ENCODE results near the gene FTL.

Gene FTL

DNA sequence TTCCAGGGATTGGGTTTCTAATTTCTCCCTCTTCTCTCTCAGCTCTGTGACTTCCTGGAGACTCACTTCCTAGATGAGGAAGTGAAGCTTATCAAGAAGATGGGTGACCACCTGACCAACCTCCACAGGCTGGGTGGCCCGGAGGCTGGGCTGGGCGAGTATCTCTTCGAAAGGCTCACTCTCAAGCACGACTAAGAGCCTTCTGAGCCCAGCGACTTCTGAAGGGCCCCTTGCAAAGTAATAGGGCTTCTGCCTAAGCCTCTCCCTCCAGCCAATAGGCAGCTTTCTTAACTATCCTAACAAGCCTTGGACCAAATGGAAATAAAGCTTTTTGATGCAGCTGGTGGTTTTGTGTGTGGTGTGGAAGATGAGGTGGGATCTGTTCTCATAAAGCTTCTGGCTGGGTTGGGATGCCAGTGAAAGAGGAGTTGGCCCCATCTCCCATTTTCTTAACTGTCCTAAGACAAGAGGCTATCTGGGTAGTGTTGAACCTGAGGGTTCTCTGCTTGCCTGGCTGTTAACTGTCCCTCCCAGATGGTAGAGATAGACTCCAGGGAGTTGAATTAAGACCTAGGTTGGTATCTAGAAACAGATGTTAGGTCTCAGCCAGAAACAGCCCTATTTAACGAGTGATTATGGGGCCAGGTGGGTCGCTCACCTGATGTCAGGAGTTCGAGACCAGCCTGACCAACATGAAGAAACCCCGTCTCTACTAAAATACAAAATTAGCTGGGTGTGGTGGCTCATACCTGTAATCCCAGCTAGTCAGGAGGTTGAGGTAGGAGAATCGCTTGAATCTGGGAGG is 1.6 kb downstream of the FTL start:
- peak; percentile 30 for DNase-seq

DNA sequence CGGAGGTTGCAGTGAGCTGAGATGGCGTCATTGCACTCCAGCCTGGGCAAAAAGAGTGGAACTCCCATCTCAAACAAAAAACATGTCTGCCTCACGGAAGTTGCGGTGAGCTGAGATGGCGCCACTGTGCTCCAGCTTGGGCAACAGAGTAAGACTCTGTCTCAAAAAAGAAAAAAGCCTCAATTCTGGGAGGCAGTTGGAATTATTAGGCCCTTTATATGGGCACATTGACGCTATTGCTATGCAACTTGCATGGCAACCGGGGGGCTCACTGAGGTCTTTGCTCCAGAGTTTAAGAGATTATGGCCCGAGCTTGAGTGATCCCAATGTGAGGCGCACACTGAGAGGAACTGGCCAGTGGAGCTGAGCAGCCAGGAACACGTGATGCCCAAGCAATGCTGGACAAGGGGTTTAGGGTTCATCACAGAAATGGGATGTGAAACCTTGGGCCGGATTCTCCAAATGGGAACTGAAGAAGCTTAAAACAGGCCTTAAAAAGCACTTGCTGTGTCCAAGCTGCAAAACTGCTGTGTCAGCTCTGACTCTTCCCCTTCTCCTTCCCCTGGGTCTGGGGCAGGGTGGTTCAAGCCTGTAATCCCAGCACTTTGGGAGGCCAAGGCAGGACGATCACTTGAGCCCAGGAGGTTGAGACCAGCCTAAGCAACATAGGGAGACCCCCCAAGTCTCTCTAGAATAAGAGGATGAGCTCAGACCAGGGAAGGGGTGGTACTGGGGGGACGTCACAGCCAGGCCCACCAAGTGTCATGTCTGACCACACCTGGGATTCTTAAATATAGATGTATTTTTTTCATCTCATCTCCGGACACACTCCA is 2.5 kb downstream of the FTL start:
- no peak for DNase-seq

DNA sequence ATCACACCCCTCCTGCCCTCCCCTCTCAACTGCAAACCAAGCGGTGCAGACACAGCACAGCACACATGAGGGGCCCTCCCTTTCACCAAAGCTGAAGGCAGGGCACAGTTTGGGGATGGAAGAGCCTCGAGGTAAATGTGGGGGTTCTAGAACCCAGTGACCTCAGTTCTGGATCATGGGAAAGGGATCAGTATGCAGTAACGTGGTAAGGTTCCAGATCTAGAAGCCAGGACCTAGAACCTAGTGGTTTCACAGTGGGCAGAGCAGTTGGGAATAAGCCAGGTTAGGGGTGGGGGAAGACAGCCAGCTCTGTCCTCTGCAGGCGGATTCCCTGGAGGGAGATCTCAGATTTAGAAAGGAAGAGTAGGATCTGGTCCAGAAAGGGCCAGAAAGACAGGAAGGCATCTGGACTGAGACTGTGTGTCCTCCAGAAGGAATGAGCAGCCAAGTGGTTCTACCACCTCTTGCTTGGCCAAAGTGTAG is 3.1 kb downstream of the FTL start:
- peak; percentile 9 for DNase-seq

DNA sequence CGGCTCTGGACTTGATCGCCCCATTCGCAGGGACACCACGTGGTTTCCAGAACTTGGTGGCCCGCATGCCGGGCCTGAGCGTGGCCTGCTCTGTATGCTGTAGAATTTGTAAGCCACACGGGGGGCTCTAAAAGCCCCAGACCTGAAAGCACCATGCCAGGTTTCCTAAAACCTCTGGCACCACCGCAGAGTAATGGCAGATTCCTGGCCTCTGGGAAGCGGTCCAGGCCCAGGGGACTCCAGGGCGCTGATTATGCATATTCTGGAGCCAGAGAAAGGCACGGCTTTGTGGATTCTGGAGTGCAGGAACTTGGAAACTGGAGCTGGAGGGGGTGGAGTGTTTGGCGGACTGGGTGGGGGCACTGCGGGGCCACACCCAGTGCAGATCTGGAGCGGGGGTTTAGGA is 3.7 kb downstream of the FTL start:
- no peak for DNase-seq

DNA sequence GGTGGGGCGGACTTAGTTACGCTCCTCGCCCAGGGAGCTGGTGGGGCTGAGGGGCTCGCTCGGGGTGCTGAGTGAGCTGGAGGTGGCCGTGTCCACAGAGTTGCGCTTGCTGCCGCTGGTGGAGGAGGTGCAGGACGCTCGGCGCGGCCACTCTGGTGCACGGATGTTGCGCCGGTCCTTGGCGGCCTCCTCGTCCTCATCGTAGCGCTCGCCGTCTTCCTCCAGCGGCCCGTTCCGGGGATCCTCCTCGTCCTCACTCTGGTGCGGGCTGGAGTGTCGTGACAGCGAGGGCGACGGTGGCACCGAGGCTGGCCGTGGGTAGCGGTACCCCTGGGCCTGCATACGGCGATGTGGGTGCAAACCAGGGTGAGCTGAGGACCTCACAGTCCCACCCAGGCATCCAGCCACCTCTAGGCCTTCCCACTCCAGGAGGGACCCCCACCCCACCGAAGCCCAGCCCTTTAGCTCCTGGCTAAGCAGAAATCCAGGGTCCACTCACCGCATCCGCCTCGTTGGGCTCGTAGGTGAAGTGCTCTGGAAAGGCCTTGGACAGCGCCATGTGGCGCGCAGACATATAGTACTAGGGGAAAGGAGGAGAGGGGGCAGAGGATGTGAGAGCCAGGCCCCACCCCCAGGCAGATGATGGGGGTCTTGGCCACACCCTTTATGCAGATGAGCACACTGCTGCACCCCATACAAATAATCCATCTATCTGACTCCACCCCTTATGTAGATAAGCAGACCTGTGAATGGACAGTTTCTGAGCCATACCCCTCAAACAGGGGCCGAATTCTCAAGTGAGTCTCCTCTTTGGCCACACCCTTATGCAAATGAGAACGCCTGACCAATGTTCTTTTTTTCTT is 4.4 kb downstream of the FTL start:
- DNase-seq: peak; percentile 16

DNA sequence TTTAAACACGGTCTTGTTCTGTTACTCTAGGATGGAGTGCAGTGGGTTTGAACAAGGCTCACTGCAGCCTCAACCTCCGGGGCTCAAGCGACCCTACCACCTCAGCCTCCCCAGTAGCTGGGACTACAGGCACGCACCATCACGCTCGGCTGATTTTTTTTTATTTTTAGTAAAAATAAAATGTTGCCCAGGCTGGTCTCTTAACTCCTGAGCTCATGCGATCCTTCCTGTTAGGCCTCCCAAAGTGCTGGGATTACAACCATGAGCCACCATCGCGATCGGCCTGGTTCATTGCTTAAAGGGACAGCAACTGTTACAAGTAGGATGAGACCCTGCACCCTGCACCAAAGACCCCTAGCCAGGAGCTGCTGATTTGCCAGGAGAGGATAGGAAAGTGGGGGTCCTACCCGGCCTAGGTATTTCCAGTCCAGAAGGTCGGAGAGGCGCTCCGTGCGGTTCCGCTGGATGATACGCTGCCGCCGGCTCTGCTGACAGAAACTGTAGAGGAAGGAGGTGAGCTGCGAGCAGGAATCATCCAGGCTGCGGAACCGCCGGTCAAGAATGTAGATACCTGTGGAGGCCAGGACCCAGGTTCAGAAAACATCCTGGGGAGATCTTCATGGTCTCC is 5.1 kb downstream of the FTL start:
- no peak for DNase-seq

DNA sequence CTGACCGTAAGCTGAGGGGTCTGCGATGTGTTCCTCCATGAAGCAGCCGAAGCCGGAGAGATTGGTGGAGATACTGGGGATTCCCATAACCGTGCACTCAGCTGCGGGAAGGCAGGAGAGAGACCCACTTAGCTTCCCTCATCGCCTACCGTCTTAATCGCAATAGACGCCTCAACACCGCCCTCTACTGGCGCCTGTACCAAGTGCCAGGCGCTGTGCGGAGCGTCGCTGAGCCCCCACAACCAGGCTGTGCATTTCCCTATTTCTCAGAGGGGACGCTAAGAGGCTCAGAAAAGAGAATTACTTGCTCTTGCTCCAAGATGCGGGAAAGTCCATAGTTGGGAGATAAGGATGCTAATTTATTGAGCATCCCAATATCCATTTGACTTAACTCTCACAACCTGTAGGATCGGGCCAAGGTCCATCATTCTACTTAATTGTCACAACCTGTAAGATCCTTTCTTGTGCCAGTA is 5.8 kb downstream of the FTL start:
- peak; percentile 64 for DNase-seq

DNA sequence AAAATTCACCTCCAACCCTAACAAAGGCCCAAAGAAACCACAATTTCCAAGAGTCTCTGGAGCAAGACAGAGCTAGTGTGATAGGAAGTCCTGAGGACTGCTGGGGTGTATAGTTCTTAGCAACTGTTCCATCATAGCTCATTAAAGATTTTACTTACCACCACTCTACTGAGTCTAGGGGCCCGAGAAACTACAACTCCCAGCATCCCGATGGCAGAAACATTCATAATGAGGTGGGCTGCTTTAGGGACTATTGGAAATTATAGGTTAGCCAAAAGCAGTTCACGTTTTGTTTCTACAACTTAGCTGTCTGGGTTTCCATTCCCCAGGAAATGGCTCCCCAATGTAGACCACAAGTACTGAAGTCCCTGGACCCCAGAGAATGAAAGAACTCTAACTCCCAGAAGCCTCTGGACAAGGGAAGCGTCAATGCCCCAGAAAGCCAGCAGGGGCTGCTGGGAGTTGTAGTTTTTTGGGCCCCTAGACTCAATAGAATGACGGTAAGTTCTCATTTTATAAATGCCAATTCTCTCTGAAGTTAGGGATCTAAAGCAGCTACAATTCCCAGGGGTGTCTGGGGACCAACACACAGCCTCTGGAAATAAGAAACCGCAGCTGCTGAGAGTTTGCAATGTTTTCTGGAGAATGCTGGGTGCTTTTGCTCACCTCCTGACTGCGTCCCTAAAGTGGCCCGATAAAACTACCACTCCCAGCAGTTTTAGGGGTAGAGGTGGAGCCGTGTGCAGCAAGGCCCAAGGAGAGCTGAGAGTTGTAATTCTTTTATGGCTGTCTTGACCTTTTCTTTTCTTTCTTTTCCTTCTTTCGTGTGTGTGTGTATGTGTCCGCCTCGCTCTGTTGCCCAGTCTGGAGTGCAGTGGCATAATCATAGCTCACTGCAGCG is 11.1 kb downstream of the FTL start:
- peak; percentile 60 for DNase-seq

DNA sequence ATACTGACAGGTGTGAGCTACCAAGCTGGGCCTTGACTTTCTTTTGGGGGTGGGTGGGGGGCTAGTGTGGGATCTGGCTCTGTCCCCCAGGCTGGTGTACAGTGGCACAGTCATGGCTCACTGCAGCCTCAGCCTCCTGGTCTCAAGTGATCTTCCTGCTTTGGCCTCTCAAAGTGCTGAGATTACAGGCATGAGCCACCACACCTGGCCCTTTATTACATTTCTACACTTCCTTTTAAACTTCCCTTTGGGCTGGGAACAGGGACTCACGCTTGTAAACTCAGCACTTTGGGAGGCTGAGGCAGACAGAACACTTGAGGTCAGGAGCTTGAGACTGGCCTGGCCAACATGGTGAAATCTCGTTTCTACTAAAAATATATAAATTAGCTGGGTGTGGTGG is 12.0 kb downstream of the FTL start:
- no peak for DNase-seq

DNA sequence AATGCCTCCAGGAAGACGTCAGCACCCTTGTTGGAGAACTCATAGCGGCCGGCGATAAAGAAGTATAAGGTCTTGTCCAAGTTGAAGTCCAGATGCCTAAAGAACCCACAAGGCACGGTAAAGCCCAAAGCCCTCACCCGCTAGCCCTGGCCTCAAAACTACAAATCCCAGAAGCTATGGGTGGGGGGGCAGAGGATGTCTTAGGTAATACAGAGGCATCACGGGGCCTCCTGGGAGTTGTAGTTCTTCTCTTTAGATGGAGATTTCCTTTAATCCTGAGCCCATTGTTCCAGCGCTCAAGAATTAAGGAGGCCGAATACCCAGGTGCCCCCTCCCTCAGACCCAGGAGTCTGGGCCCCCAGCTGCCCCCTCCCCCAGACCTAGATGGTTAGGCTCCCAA is 17.2 kb downstream of the FTL start:
- no peak for DNase-seq

DNA sequence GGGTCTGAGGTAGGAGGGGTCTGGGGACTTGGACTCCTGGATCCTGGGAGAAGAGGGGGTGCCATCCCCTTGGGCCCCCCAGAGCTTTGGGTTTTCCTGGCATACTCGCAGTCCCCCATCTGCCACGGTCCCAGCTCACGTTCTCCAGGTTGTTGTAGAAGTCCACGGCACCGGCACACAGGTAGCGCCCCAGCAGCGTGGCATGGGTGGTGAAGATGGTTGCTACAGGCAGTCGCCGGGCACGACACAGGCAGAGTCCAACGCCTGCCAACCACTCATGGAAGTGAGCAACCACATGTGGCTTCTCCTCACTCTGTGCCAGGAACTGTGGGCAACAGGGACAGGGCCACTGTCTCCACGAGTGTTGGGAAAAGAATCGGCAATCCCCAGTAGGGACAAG is 20.6 kb downstream of the FTL start:
- DNase-seq: no peak

DNA sequence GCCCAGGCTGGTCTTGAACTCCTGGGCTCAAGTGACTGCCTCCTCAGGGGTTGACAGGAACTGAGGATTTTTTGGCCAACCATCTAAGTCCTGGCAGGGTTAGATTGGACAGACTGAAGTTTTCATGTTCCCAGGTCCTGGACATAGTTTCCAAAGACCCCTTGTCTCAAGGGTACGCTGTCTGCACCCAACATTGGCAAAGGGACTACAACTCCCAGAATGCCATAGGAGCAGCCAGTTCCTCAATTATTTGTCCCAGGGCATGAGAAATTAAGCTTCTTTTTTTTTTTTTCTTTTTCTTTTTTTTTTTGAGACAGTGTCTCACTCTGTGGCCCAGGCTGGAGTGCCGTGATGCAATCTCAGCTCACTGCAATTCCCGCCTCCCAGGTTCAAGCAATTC is 21.1 kb downstream of the FTL start:
- no peak for DNase-seq

DNA sequence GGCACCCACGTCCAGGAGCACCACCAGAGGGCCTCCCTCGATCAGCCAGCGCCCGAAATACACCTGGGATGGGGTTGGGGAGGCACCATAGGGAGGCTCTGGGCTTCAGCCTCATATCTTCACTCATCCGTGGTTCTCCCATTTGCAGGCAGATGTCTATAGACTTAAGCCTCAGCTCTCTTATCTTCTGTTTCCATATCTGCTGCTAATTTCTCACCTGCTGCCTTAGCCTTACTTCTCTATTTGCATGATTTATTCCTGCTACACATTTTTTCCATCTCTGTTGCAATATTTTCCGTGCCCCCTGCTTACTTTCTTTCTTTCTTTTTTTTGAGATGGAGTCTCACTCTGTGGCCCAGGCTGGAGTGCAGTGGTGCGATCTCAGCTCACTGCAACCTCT is 22.2 kb downstream of the FTL start:
- no peak for DNase-seq

DNA sequence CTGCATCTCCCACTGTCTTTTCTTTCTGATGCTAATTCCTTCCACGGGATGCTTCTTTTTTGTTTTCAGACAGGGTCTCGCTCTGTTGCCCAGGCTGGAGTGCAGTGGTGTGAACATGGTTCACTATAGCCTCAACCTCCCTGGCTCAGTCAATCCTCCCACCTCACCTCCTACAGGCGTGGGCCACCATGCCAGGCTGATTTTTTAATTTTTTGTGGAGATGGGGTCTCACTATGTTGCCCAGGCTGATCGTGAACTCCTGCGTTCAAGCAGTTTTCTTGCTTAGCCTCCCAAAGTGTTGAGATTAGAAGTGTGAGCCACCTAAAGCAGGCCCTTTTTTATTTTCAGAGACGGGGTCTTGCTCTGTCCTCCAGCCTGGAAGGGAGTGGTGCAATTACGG is 23.2 kb downstream of the FTL start:
- DNase-seq: no peak

DNA sequence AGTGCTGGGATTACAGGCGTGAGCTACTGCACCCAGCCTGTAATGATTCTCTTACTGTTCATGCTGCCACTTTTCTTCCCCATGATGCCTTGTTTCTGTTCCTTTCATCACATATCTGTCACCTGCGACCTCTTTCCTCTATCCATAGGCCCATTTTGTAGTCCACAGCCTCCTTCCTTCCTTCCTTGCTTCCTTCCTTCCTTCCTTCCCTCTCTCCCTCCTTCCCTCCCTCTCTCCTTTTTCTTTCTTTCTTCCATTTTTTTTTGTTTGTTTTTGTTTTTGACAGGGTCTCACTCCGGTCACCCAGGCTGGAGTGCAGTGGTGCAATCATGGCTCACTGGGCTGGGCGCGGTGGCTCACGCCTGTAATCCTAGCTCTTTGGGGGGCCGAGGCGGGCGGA is 23.8 kb downstream of the FTL start:
- DNase-seq: no peak

DNA sequence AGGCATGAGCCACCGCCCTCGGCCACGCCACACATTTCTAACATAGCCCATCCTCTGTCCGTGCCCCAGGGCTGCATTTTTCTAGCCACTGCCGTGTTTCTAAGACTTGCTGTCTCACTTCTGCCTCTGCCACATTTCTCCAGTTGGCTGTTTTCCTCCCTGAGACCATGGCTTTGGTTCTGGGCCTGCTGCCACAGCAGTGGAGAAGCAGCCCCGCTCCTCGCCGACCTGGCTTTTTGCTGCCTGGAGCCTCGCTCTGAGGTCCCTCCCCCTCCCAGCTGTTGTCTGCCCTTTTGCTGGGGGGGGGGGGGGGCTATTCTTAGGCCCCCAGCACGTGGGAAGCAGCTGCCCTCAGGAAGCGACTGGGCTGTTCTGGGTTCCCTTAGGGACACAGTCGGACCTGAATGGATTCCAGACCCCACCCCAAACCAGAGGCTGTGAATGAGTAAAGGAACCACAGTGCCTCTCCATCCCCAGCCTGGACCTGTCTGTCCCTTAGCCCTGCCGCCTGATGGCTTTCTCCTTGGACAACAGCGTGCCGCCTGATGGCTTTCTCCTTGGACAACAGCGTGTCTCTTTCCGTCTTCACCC is 24.7 kb downstream of the FTL start:
- no peak for DNase-seq

DNA sequence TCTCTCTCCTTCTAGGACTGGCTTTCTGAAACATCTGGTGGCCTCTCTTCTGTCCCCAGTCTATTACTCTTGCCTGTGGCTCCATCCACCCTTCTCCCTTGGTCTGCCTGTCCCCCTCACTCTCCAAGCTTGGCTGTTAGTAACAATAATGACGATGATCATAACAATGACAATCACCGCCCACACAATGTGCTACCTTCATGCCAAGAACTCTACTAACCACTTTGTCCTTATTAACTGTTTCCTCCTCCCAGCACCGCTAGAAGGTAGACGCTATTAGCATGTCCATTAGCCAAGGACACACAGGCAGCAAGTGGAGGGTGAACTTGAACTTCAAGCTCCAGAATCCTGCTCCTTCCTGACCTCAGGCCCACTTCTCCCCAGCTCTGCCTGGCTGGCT is 25.3 kb downstream of the FTL start:
- no peak for DNase-seq

DNA sequence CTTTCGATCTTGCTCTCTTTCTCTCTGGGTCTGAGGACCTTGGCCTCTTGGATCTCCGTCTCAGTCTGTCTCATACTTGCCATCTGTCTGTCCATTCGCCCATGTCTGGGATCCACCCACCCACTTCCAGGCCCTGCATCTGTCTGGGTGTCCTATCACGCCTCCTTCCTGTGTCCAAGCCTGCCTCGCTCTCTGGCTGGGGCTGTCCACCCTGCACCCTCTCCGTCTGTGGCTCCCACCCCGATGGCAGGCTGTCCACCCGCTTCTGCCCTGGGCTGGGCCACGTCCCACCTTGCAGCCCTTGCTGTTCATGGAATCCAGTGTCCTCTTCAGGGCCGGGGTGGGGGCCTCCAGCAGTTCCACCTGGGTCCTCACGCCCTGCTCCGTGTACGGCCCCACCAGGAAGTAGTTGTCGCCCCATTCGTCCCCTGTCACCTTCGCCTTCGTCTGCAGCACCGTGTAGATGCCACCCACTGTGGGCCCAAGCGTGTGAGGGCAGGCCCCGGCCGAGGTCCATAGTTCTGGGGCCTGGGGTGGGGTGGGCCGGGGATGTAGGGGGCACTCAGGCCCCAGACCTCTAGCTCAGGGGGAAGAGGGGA is 26.0 kb downstream of the FTL start:
- DNase-seq: no peak

DNA sequence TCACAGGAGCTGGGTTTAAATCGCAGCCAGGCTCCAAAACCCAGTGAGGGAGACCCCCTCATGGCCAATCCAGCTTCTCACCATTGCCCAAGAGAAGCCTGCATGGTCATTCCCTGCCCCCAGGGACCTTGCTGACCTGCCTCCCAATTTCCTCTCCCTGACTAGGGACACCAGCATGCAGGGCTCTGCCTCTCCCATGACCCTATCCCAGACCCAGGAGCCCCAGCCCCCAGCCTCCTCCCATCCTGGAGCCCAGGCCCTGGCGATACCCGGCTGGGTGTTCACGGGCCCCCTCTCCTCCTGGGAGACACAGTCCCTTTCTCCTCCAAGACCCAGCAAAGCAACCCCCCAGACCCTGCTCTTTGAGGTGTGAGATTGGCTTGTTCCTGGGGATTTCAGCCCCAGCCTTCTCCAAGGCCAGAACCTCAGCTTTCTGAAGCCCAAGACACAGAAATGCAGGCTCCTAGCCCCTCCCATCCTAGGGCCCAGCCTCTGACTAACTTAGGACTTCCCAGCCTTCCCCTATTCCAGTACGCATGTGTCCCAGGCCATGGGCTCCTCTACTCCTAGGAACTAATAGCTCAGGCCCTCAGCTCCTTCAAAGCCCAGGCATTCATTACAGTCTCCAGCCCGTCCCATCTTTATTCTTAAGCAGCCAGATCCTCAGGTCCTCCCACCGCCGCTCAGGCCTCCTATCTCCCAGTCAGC is 26.9 kb downstream of the FTL start:
- DNase-seq: no peak

DNA sequence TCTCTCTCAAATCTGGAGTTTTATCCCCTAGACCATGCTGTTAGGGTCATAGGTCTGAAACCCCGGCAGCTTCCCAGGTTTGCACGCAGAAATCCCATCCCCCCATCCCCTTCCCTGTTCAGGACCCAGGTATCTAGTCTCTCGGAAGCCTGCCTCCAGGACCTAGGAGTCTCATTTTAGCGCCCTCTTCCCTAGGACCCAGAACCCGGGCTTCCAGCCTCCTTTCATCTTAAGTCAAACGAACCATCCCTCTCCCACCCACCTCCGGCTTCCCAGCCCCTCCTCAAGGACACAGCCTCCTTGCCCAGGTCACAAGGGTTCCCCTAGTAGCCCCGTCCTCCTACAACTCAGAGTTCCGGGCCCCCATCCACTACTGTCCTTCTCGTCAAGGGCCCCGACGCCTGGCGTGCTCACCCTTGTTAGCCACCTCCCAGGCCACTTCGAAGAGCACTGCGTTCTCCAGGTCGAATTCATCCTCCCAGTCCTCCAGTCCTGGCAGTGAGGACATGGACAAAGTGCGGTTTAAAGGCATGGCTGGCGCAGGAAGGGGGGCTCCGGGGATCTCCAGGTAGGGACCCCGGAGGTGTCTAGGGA is 27.6 kb downstream of the FTL start:
- no peak for DNase-seq

Measured in NCI-H2171 treated with DMSO at 0.1 percent for 48 hours (cell line).